Panc1 (cell line): Measurements from ENCODE around the gene PRR35. TPM values are rescaled to one million over a fixed set of nuclear protein-coding genes. Genes with fewer than 3 reads are reported as not detected.
A peak's percentile ranks its signal among the peaks of the same experiment; 100 is the strongest.

Experiments used
- ATAC-seq: fragments of 200-7000 bp; cut with Tn5 transposase; 2 replicates; pipeline ENCODE4 v1.9.1; 2020; ENCODE audit warnings: mild to moderate bottlenecking, moderate library complexity
- BruUV-seq: library from RNA; stranded (reverse); fragments of 400-500 nt; replicated peaks from 2 replicates; lab custom pipeline; 2021; lab: Mats Ljungman, UMichigan
- CTCF ChIA-PET: fragments of 300-600 bp; sonication (Branson Sonifier 250); formaldehyde crosslinking; loops from one replicate; lab custom pipeline; 2022; ENCODE audit warnings: antibody characterized with exemption; lab: Charles Lee
- POLR2A ChIA-PET: fragments of 300-600 bp; sonication (Branson Sonifier 250); formaldehyde crosslinking; loops from one replicate; lab custom pipeline; 2022; ENCODE audit warnings: antibody characterized with exemption; lab: Charles Lee
- DNase-seq: peaks from one replicate; pipeline ENCODE4 v3.0.0-alpha.2; 2010; ENCODE audit warnings: low read depth, low spot score
- H3K27ac ChIP-seq: 2 replicates; pipeline ENCODE4 v1.5.1; 2011; ENCODE audit warnings: mild to moderate bottlenecking, low read length, inconsistent platforms
- H3K27me3 ChIP-seq: fragments of 200-500 bp; sonication (Bioruptor generic); 2 replicates; pipeline ENCODE4 v1.6.0; 2014; ENCODE audit warnings: low read length, inconsistent platforms; ENCODE audit not compliant: control insufficient read depth, insufficient read depth
- H3K36me3 ChIP-seq: fragments of 200-500 bp; sonication (Bioruptor generic); 2 replicates; pipeline ENCODE4 v1.5.1; 2014; ENCODE audit warnings: inconsistent platforms, mild to moderate bottlenecking, low read length, moderate library complexity; ENCODE audit not compliant: control insufficient read depth, insufficient read depth
- H3K4me1 ChIP-seq: 2 replicates; pipeline ENCODE4 v1.5.1; 2011; ENCODE audit warnings: inconsistent platforms, mild to moderate bottlenecking, low read length, moderate library complexity; ENCODE audit not compliant: control insufficient read depth, insufficient read depth
- H3K4me3 ChIP-seq, 2 experiments: 2 replicates each; pipeline ENCODE4 v1.5.1; 2011 to 2012; ENCODE audit warnings: low read depth in 2 of 2, low read length in 2 of 2, mild to moderate bottlenecking in 2 of 2, inconsistent platforms in 1 of 2, moderate library complexity in 1 of 2
- H3K9me3 ChIP-seq: fragments of 200-500 bp; sonication (Bioruptor generic); 2 replicates; pipeline ENCODE4 v1.5.1; 2014; ENCODE audit warnings: low read depth, mild to moderate bottlenecking, inconsistent platforms, low read length, moderate library complexity; ENCODE audit not compliant: control insufficient read depth, insufficient read depth
- CTCF ChIP-seq: fragments of 450-650 bp; IDR thresholded peaks from 2 replicates; pipeline ENCODE4 v1.5.1; 2017; ENCODE audit warnings: mild to moderate bottlenecking
- POLR2AphosphoS5 ChIP-seq: IDR thresholded peaks from 2 replicates; pipeline ENCODE4 v1.6.1; 2012; ENCODE audit warnings: mild to moderate bottlenecking, low read depth, low read length, moderate library complexity
- REST ChIP-seq, 2 experiments: IDR thresholded peaks; 2 replicates each; pipeline ENCODE4 v1.6.1; 2011 to 2012; ENCODE audit warnings: low read depth in 2 of 2, control low read depth in 1 of 2, low read length in 1 of 2, mild to moderate bottlenecking in 1 of 2, moderate library complexity in 1 of 2; ENCODE audit not compliant: insufficient read depth in 1 of 2
- SIN3A ChIP-seq: IDR thresholded peaks from 2 replicates; pipeline ENCODE4 v1.6.1; 2012; ENCODE audit warnings: low read depth, mild to moderate bottlenecking, low read length, moderate library complexity, borderline replicate concordance; ENCODE audit not compliant: insufficient read depth
- TCF7L2 ChIP-seq: IDR thresholded peaks from 2 replicates; pipeline ENCODE4 v1.6.1; 2011; ENCODE audit warnings: mild to moderate bottlenecking, low read depth, low read length, inconsistent platforms
- in situ Hi-C: cut with HindIII; loops from 2 replicates; pipeline ENCODE4 v1.10.0; 2016; ENCODE audit warnings: low sequenced_read_pairs, low pct_unique_long_range_greater_than_20kb
- intact Hi-C: fragments of 100-400 bp; cut with micrococcal nuclease; formaldehyde crosslinking; loops from one replicate; pipeline ENCODE4 v1.10.0; 2022; ENCODE audit not compliant: unreplicated experiment
- total RNA-seq: library from RNA; stranded (reverse); gene quantifications from one replicate; pipeline ENCODE4 v1.2.1, GENCODE V29; 2021; ENCODE audit not compliant: unreplicated experiment

PRR35 gene
- total RNA-seq, 1 experiment from 2014 or later = 2.2 TPM

GRCh38 chr16:609316-609715, 49.1 kb downstream of the PRR35 start:
- in situ Hi-C loops = no loop called here
- no peaks in the 10 kb centered on the region for H3K27me3 ChIP-seq
- TF ChIP-seq POLR2AphosphoS5 (no peak), TCF7L2 (no peak), SIN3A (no peak), CTCF (no peak), REST (IDR thresholded peaks at IDR 0.05; ENCODE audit: insufficient read depth in 1 of 2, low read depth in 2 of 2, low read length in 1 of 2) (no peak)
- no peak overlapping the region for H3K27ac ChIP-seq
- CTCF ChIA-PET = no interaction called here
- H3K4me1 ChIP-seq = no peaks in the 10 kb centered on the region
- intact Hi-C loops = no loop called here
- H3K9me3 ChIP-seq = no peaks in the 10 kb centered on the region
- no peak overlapping the region for H3K4me3 ChIP-seq
- DNase-seq (no peak), ATAC-seq (no peak)
- BruUV-seq = no TSS peak
- H3K36me3 ChIP-seq = no peaks in the 10 kb centered on the region
- POLR2A ChIA-PET = no interaction called here

- intact Hi-C loops (no loop called here), in situ Hi-C loops (no loop called here)
- ChIA-PET CTCF (interaction anchor here (0.9 kb wide), 1 partner anchor 20 kb away, joined by 3 read pairs; the partner anchor contains the start of gene RAB40C), POLR2A (no interaction called here)
- ATAC-seq = peak; percentile 66
- TF ChIP-seq CTCF = no peak
- TF ChIP-seq POLR2AphosphoS5 = no peak
- no peak for TF ChIP-seq TCF7L2
- TF ChIP-seq REST (IDR thresholded peaks at IDR 0.05; ENCODE audit: insufficient read depth in 1 of 2, low read depth in 2 of 2, low read length in 1 of 2) = no peak
- no peak for TF ChIP-seq SIN3A
- no TSS peak for BruUV-seq
- Histone ChIP-seq H3K4me1 (no peaks in the 10 kb centered on the region), H3K4me3 (no peak overlapping the region), H3K9me3 (no peaks in the 10 kb centered on the region), H3K36me3 (no peaks in the 10 kb centered on the region), H3K27me3 (no peaks in the 10 kb centered on the region), H3K27ac (no peak overlapping the region)
- no peak for DNase-seq
Observed at GRCh38 chr16:609984-610383, 49.8 kb downstream of the PRR35 start.
